HepG2 (cell line): Measurements from ENCODE around the gene PAQR6. TPM values are rescaled to one million over a fixed set of nuclear protein-coding genes. Genes with fewer than 3 reads are reported as not detected.
A peak's percentile ranks its signal among the peaks of the same experiment; 100 is the strongest.

Source experiments
- CEBPG ChIP-seq: IDR thresholded peaks from 2 replicates; pipeline ENCODE4 v1.6.1; 2016
- DZIP1 ChIP-seq: sonication (generic); formaldehyde crosslinking; IDR thresholded peaks from 2 replicates; pipeline ENCODE4 v1.5.0; 2020; ENCODE audit warnings: mild to moderate bottlenecking, missing genetic modification reagents
- ERF ChIP-seq: IDR thresholded peaks from 2 replicates; pipeline ENCODE4 v1.6.1; 2018; ENCODE audit warnings: missing biosample characterization, missing genetic modification reagents
- ESRRA ChIP-seq: sonication (generic); formaldehyde crosslinking; IDR thresholded peaks from 2 replicates; pipeline ENCODE4 v1.5.1; 2020; ENCODE audit warnings: mild to moderate bottlenecking, low read depth, missing genetic modification reagents
- HNRNPLL ChIP-seq: fragments of 200-400 bp; formaldehyde crosslinking; IDR thresholded peaks from 2 replicates; pipeline ENCODE4 v1.6.1; 2017; ENCODE audit warnings: mild to moderate bottlenecking, low read depth, low read length; ENCODE audit not compliant: poor library complexity, severe bottlenecking
- JUNB ChIP-seq: sonication (generic); formaldehyde crosslinking; IDR thresholded peaks from 2 replicates; pipeline ENCODE4 v1.8.0; 2022; ENCODE audit warnings: missing genetic modification reagents, mild to moderate bottlenecking, borderline replicate concordance
- KDM3A ChIP-seq: IDR thresholded peaks from 2 replicates; pipeline ENCODE4 v1.6.1; 2018; ENCODE audit warnings: low read depth, missing compliant biosample characterization
- LRRFIP1 ChIP-seq: sonication (generic); formaldehyde crosslinking; conservative IDR thresholded peaks from 2 replicates; pipeline ENCODE4 v1.4.0; 2020; ENCODE audit warnings: missing genetic modification reagents
- MAFG ChIP-seq: sonication (generic); formaldehyde crosslinking; IDR thresholded peaks from 2 replicates; pipeline ENCODE4 v1.5.1; 2020; ENCODE audit warnings: mild to moderate bottlenecking, missing genetic modification reagents
- NCOR1 ChIP-seq: fragments of 200-600 bp; sonication (generic); IDR thresholded peaks from 2 replicates; pipeline ENCODE4 v1.7.0; 2017; ENCODE audit warnings: antibody characterized with exemption, low read length, borderline replicate concordance
- NFKB2 ChIP-seq: sonication (generic); formaldehyde crosslinking; IDR thresholded peaks from 2 replicates; pipeline ENCODE4 v1.4.0; 2020; ENCODE audit warnings: missing genetic modification reagents, borderline replicate concordance
- ZFP62 ChIP-seq: sonication (generic); formaldehyde crosslinking; IDR thresholded peaks from 2 replicates; pipeline ENCODE4 v1.4.0; 2020; ENCODE audit warnings: missing genetic modification reagents
- ZNF136 ChIP-seq: sonication (generic); formaldehyde crosslinking; IDR thresholded peaks from 2 replicates; pipeline ENCODE4 v1.8.1; 2022; ENCODE audit warnings: low read depth, mild to moderate bottlenecking, moderate library complexity, missing genetic modification reagents
- ZNF543 ChIP-seq: sonication (generic); formaldehyde crosslinking; IDR thresholded peaks from 2 replicates; pipeline ENCODE4 v1.4.0; 2020; ENCODE audit warnings: mild to moderate bottlenecking, missing genetic modification reagents
- ZNF788 ChIP-seq: sonication (generic); formaldehyde crosslinking; IDR thresholded peaks from 2 replicates; pipeline ENCODE4 v1.5.0; 2020; ENCODE audit warnings: mild to moderate bottlenecking, missing genetic modification reagents, borderline replicate concordance
- ZNF790 ChIP-seq: sonication (generic); formaldehyde crosslinking; IDR thresholded peaks from 2 replicates; pipeline ENCODE4 v1.8.0; 2022; ENCODE audit warnings: missing genetic modification reagents, mild to moderate bottlenecking, borderline replicate concordance
- polyA plus RNA-seq, 8 experiments: library from polyadenylated mRNA; depleted of rRNA in 3 of 8; stranded (reverse) in 7 of 8; unstranded in 1 of 8; fragments of >200 nt; fragmentation: Illumina TruSeq in 4 of 8; extraction: Trizol in 4 of 8; gene quantifications; 2 replicates each; pipeline versions ENCODE4 v1.2.1 to v1.2.3, GENCODE V29; 2011 to 2016; ENCODE audit warnings: low read depth in 4 of 8, missing spikeins in 1 of 8, mixed read lengths in 1 of 8; ENCODE audit not compliant: insufficient read depth in 1 of 8
- total RNA-seq, 5 experiments: library from RNA; depleted of rRNA; stranded (reverse); fragments of >200 nt; fragmentation: Illumina TruSeq; extraction: Trizol; gene quantifications; 2 replicates each; pipeline ENCODE4 v1.2.3, GENCODE V29; 2016; ENCODE audit warnings: low read depth in 1 of 5
- TF ChIP-seq, protein P1 (sequence below): IDR thresholded peaks from 2 replicates; pipeline ENCODE4 v1.6.1; 2016; ENCODE audit warnings: missing compliant biosample characterization, missing genetic modification reagents, borderline replicate concordance
- TF ChIP-seq, protein P2 (sequence below): sonication (generic); formaldehyde crosslinking; IDR thresholded peaks from 2 replicates; pipeline ENCODE4 v1.4.0; 2020; ENCODE audit warnings: missing genetic modification reagents
- TF ChIP-seq, protein P3 (sequence below): sonication (generic); formaldehyde crosslinking; conservative IDR thresholded peaks from 2 replicates; pipeline ENCODE4 v1.5.0; 2020; ENCODE audit warnings: missing genetic modification reagents

Gene PAQR6
- total and polyA plus RNA-seq, 2 of the 13 experiments (the other 11 are each of a cell fraction or from before 2014, with no cell fraction given): 0.82 to 1.4 TPM

DNA sequence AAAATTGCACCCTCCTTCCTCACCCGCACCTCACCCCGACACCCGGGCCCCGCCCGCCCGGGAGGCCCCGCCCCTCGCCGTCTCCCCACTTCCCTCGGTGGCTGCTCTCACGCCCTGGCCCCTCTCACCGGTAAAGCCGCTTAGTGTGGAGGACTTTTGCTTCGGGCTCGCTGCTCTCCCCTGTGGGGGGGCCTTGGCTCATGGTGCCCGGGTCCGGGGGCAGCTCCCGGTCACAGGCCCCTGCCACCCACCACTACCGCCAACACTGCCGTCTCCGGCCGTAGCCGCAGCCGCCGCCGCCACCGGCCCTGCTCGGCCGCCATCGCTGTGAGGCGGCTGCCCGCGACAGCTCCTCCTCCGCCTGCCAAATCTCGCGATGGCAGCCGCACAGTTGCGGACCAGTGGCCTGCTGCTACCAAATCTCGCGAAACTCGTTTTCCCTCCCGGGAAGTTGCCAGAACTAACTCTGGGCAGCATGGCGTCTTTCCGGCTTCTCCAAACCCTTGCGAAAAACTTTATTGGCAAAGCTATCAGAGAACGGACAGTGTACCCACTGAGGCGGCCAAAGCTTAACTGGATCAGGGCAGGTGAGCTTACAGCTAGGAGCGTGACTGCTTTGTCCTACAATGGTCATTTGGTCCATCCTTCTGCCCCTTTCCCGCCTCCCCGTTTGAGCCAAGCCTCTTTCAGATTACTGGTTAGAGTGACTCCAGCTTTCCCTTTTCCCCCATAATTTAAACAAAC lies 34.8 kb upstream of the PAQR6 start, which contains the start of gene SMG5 (continued):
- TF ChIP-seq ZNF788: peak; percentile 77; the same call in 1 of the 2 replicates
- TF ChIP-seq, protein P1, sequence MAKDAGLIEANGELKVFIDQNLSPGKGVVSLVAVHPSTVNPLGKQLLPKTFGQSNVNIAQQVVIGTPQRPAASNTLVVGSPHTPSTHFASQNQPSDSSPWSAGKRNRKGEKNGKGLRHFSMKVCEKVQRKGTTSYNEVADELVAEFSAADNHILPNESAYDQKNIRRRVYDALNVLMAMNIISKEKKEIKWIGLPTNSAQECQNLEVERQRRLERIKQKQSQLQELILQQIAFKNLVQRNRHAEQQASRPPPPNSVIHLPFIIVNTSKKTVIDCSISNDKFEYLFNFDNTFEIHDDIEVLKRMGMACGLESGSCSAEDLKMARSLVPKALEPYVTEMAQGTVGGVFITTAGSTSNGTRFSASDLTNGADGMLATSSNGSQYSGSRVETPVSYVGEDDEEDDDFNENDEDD: peak; percentile 91
- TF ChIP-seq LRRFIP1 (CRISPR knock-in tag): no peak
- no peak for TF ChIP-seq MAFG (CRISPR knock-in tag)
- no peak for TF ChIP-seq JUNB (CRISPR knock-in tag)
- 0 out of 2 replicates have a peak, but pooled peaks have one; percentile 68 for TF ChIP-seq ZNF790 (CRISPR knock-in tag)
- TF ChIP-seq HNRNPLL: peak; percentile 64
- TF ChIP-seq NFKB2: no peak; the same call in 1 of the 2 replicates
- TF ChIP-seq, protein P2, sequence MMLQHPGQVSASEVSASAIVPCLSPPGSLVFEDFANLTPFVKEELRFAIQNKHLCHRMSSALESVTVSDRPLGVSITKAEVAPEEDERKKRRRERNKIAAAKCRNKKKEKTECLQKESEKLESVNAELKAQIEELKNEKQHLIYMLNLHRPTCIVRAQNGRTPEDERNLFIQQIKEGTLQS: peak; percentile 40; the same call in 1 of the 2 replicates
- TF ChIP-seq KDM3A (CRISPR knock-in tag): peak; percentile 76
- peak; percentile 29; the same call in 1 of the 2 replicates for TF ChIP-seq ESRRA
- peak; percentile 51 for TF ChIP-seq CEBPG (CRISPR knock-in tag)
- peak; percentile 45; the same call in 1 of the 2 replicates for TF ChIP-seq NCOR1
- TF ChIP-seq ERF: peak; percentile 85
- TF ChIP-seq, protein P3, sequence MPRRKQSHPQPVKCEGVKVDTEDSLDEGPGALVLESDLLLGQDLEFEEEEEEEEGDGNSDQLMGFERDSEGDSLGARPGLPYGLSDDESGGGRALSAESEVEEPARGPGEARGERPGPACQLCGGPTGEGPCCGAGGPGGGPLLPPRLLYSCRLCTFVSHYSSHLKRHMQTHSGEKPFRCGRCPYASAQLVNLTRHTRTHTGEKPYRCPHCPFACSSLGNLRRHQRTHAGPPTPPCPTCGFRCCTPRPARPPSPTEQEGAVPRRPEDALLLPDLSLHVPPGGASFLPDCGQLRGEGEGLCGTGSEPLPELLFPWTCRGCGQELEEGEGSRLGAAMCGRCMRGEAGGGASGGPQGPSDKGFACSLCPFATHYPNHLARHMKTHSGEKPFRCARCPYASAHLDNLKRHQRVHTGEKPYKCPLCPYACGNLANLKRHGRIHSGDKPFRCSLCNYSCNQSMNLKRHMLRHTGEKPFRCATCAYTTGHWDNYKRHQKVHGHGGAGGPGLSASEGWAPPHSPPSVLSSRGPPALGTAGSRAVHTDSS: no peak
- peak; percentile 53; the same call in 1 of the 2 replicates for TF ChIP-seq ZNF543
- peak; percentile 90; the same call in 1 of the 2 replicates for TF ChIP-seq ZNF136 (CRISPR knock-in tag)
- TF ChIP-seq DZIP1 (CRISPR knock-in tag): no peak
- TF ChIP-seq ZFP62 (CRISPR knock-in tag): no peak
